HG02973 (cell line): ENCODE measurements around the gene SPAG16.

ENCODE experiments used
- ATAC-seq: cut with Tn5 transposase; IDR thresholded peaks from one replicate; pipeline ENCODE4 v1.9.1; 2021; ENCODE audit warnings: moderate library complexity; ENCODE audit not compliant: unreplicated experiment

Gene SPAG16

DNA sequence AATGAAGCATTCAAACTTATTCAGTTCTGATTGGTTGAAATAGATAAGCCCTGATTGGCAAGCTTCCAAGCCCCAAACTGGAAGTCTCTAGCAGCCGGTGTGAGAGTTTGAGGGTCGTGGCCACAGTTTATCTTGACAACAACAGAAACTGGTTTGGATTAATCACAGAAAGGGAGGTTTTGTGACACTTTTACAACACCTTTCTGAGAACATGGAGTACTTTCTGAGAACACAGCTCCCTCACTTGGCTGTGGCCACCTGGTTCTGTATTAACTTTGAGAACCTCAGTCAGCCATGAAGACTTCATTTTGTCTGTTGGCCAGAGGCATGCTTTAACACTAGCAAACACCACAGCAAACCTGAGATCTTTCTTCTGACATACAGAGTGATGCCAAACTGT is 845.9 kb downstream of the SPAG16 start:
- no peak for ATAC-seq

DNA sequence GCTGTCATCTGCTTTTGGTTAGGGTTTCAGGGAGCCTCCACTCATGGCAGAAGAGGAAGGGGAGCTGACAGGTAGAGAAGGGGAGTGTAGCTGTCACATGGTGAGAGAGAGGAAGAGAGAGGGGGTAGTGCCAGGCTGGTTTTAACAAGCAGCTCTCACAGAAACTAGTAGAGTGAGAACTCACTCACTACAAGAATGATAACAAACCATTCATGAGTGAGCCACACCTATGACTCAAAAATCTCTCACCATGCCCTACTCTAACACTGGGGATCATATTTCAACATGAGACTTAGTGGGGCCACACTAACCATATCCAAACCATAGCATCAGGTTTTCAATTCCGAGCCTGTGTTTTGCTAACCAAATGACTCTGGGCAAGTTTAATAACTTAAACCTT is 851.7 kb downstream of the SPAG16 start:
- no peak for ATAC-seq

DNA sequence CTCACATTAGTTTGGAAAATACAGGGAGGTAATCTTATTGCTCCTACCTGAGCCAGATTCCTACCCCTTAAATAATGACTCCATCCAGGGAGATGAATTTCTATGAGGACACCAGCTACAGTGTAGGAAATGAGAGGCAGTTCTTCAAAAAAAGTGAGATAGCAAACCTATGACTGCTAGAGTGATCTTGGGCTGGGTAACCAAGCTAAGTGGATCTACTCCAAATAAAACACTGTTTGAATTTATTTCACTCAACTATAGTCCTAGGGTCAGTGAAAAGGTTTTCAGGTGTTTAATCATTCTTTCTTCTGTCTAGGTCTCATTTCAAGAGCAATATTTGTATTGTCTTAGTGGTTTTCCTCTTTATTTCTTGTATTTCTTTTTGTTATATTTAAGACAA is 854.5 kb downstream of the SPAG16 start:
- no peak for ATAC-seq

DNA sequence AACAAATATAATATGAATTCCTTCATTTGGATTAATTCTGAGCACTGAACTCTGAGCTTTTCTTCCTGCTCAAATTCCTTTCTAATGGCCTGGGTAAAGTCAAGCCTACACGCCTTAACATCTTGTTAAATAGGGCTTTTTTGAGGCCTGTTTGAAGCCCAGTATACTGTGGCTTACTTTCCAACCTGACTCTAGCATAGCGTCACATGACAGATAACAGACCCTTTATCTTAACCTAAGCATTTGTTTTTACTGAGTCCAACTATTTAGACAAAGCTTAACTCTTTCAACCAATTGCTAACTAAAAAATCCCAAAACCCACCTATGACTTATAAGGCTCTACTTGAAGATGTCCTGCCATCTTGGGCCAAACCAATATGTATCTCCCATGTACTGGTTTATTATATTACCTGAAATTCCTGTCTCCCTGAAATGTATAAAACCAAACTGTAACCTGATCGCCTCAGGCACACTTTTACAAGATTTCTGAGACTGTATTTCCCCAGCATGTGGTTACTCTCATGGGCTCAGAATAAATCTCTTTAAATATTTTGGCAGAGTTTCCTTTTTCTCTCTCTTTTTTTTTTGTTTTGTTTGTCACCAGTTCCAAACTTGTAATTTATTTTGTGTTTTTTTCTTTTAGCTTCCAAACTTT is 855.5 kb downstream of the SPAG16 start:
- ATAC-seq, result no peak

DNA sequence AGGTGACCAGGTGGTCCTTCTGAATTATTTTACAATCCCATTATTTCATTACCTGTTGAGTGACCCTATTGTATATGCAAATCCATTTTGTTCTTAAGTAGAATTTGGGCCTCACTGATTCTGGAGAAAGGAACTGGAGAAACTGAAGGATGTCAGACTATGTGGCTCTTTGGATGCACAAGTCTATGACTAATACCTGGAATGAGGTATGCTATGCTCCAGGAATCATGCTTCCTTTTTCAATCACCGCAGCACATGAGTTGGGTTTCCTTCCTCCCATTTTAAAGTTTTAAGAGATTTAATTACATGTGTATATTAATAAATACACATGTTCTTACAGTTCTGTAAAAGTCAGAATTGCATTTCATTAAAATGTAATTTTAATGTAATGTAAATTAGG is 872.7 kb downstream of the SPAG16 start:
- ATAC-seq, result no peak

DNA sequence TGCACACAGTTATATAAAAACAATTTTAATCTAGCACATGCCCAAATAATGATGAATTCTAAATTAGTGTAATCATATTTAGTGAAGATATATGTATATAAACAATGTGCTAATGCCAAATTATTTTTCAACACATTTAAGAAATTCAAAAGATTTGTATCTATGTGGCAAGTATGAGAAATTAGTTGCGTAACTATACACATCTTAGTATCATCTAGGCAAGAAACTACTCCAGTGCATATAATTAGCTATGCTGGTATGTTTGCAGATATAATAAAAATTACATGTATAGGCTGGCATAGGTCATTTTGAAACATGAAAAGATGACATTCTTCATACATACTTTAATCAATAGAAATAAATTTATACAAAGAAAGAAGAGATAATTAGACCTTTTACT is 874.6 kb downstream of the SPAG16 start:
- ATAC-seq, result no peak

DNA sequence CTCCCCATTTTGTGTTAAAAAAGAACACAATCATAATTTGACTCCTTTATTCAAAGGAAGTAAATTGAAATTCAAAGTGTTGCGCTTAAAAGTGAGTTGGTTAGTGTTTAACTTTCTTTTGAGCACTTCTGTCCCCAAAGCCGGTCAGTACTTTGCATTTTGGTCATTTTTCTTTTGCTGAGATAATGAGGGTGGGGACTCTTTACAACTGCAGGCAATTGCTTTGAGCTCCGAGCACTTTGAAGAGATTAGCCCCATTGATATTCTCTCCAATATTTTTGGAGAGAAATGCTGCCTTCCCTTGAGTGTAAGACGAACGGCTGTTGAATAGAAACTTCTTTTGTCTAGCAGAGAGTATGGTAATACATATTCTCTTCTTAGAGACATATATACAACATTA is 885.0 kb downstream of the SPAG16 start:
- ATAC-seq, result no peak

DNA sequence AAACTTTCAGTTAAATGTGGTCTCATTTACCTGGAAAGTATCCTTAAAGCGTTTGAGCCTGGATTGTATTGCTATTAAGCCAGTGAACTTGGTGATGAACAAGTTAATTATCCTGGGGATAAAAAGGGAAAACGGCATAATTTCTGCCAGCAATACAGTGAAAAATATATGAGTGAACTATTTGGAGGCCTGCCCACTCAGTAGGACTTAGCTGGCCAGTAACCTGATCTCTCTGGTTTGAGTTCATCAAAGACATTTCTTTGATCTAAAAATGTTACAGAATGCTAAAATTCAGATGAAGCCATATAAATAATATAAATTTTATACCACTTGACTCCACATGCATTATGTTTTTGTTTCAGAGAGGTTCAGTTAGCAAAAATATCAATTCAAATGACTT is 885.5 kb downstream of the SPAG16 start:
- ATAC-seq, result no peak

DNA sequence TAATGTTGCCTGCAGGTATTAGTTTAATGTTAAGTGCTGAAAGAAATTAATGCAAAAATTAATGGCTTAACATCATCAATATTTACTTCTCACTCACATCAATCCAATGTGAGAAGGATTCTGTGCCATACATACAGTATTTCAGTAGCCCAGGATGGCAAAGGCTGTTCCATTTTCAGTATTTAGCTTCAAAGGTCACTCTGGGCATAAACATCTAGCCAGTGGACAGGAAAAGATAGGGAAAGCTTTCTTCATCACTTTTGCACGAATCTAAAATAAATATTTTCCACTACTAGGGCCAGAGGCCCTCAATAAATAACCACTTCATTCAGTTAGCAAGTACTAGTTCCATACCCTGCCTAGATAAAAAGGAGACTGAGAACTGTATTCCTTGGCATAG is 890.3 kb downstream of the SPAG16 start:
- ATAC-seq, result no peak

DNA sequence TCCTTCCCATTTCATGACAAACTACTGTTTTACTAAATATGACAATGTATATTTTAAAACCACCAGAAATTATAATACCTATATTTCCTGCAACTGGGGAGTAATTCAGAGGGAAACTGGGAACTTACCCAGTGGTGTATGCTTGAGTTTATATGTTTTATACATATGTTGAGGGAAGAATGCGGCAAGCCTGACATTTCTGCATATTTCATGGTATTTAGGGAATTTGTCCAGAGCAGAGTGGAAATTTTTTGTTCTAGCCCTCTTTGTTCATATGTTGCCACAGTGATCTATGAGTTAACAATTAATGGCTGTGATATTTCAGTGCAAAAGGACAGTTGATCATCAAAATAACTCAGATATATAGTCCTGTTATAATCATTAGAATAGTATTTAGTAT is 895.8 kb downstream of the SPAG16 start:
- no peak for ATAC-seq

DNA sequence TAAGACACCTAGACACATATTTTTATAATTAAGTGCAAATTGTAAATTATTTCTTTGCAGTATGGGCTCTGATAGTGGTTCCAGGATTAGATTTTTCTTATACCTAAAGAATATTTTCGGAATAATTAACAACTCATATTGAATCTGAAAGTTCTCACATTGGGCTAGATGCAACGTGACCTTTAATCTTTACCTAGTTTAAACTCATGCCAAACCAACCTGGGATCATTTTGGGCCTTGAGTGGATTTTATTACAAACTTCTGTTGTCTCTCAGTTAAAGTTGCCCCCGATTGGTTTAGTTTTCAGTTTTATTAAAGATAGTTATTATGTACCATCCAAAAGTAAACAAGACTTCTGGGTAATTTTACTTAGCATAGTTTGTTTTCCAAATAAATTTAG is 896.4 kb downstream of the SPAG16 start:
- no peak for ATAC-seq

DNA sequence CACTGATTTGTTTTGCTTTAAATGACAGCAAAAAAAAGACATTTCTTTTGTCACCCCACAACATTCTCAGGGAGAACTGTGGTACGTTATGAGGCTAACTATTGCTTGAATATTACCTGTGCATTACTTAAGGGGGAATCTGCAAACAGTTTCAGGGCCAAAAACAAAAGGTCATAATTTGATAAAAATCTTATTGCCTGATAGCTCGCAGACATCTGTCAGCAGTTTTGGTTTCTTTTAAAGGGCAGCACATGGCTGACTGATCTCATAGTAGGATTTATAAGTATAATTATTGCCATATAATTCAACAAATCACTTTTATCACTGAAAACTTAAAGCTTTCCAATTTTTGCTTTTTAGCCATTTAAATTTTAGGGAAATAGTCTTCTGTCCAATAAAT is 900.2 kb downstream of the SPAG16 start:
- ATAC-seq, result no peak

DNA sequence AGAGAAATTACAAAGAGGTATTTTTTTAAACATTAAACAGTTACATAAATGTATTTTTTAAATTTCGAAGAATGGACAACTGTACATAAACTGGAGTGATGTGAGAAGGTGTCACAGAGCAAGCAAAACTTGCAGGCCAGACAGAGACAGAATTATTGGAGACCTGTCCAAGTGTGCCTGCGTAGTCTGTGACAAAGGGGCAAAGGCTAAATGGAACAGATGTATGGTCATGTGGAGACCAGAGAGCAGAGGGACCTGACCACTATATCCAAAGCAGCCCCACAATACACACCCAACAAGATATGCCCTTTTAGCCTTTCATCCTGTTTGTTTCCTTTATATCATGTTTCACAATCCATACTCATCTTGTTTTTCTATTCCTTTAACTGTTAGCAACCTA is 901.3 kb downstream of the SPAG16 start:
- no peak for ATAC-seq

DNA sequence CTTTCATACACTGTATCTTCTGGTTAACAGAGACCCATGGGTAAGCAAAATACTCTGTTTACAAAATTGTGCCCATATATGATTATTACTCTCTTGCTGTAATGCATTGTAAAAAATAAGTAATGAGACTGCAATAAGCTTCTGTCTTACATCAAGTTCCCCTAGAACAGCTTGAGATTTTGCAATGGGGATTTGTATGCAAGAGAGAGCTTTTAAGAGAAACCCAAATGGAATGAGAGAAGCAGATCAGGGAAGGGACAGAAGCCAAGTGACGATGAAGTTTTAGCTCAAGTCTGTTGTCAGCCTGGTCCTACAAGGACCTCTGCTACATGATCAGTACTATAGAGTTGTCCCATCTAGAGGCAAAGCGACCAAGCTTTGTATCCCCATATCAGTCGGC is 908.4 kb downstream of the SPAG16 start:
- no peak for ATAC-seq

DNA sequence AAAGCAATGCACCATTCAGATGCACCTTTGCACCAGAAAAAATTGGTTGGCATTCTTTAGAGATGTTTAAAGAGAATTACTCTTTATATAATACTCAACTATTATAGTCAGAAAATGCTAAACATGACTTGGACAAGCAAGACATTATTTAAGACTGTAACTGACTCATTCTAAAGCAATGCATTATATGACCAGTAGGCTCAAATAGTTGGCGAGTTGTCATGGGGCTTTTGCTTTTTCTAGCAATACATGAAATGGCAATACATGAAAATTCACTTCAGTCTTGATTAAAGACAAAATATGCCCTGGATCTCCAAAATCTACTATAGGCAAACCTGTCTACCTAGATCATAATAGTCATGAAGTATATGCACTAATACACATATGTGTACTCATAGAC is 909.7 kb downstream of the SPAG16 start:
- no peak for ATAC-seq

DNA sequence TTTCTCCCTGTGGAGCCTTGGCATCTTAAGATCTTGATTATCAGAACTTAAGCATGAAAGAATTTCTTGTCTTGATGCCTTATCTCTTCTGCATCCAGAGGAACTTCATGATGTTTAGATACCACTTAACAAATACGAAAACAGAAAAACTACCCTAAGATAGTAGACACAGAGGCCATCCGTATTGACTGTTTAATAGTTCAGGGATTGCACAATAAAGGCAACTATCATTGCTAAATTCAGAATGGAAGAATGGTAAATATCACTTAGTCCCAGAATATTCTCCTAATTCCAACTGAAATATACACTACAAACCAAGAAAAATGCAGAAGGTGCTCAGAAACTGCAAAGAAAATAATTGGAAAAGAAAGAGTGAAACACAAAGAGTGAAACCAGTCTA is 912.0 kb downstream of the SPAG16 start:
- ATAC-seq, result no peak

DNA sequence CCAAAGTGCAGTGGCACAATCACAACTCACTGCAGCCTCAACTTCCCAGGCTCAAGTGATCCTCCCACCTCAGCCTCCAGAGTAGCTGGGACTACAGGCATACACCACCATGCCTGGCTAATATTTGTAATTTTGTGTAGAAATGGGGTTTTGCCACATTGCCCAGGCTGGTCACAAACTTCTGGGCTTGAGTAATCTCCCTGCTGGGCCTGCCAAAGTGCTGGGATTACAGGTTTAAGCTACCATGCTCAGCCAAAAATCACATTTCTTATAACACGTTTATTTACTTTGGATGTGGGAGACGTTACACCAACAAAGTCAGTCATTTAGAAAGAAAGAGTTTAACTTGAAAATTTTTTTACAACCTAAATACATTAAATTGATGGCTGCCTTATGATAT is 917.6 kb downstream of the SPAG16 start:
- ATAC-seq, result no peak

DNA sequence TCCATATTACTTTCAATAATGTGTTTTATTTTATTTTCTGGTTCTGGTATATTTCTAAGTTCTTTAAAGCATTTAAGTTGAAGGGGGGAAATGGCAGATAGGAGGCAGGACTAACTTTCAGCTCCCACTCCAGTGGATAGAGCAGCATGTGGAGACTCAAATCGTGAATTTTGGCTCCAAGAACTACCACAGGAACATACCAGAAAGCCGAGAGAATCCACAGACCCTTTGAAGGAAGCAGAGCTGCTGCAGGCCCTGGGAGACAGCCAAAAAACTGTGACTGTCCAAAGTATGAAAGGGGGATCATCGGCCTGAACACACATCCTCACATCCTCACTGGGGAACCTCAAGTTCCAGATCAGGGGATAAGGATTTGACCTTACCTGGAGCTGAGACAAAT is 919.0 kb downstream of the SPAG16 start:
- no peak for ATAC-seq

DNA sequence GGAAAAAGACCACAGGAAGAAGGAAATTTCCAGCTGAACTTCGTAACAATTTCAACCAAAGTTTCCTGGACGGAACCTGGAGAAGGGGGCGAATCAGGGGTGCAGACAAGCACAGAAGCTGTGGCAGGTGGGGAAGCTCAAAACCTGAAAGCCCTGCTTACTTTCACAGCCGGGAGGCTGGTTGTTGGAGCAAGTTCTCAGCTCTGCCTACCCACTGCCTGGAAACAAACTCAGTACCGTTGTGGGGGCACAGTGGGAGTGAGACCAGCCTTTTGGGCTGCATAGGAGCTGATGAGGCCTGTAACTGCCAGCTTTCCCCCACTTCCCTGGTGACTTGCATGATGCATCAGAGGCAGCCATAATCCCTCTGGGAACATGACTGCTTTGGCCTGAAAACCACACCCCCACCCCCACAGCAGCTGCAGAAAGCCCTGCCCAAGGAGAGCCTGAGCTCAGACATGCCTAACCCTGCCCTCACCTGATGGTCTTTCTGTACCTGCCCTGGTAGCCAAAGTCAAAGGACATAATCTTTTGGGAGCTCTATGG is 919.6 kb downstream of the SPAG16 start:
- ATAC-seq, result no peak

DNA sequence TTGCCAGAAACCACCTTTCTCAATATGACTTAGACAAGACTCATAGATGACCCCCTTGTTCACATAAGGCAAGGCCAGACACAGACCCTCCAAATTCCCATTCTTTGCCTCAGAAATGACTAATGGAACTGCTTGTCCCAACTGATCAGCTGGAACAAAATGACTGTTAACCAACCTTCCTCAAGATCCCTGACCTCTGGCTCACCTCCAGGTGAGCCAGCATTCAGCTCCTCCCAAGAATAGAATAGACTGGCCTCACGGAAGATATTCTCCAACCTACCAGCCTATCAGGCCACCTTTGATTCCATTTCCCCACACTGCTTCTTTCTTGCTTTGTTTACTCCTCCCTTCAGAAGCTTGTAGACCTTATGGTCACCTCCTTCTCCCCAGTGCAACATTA is 930.8 kb downstream of the SPAG16 start:
- ATAC-seq, result no peak

DNA sequence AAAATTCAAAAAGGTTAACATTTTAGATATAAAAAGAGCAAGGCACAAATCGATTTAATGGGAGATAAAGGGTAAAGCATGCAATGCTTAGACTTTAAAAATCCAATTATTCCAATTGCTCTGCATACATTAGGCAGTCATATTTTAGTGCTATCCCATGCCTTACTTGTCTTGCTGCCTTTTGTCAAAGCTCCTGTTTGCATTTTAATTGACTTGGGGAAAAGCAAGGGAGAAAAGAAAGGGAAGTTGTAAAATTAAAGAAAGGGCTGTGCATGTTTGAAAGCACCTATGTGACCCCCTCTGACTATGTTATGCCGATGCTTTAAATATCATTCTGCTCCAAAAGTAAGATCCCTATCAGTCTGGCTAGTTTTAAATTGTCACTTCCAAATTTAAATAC is 932.9 kb downstream of the SPAG16 start:
- ATAC-seq, result no peak

DNA sequence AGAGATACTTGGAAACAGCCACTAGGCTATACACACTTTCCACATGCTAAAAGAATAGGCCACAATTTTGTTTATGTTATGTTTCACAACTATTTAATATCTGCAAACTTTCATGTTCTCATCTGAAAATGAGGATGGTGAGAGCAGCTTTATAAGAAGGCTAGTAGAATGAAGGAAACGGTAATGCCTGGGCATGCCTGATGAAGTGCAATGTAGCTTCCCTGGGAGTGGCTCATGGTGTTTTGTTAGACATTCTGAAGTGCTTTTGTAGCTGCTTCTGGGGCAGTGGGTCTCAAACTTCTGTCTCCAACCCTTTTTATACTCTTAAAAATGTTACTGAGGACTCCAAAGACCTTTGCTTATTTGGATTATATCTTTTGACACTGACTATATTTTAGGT is 933.3 kb downstream of the SPAG16 start:
- no peak for ATAC-seq

DNA sequence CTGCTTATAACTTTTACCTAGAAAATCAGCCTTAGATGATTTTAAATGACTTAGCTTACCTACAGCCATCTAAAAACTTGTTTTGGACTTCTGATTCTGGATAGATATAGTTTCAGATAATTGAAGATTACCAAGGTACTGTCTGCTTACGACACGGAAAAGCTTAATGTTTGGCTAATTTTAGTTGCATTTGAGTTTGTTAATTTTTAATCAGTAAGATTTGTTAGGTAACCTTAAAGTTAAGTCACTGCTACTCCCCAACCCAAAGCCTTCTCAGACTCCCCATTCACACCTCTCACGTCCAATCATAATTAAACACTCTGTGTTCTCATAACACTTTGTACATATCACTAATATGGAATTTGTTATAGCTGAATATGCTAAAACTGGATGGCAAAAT is 936.0 kb downstream of the SPAG16 start:
- ATAC-seq, result no peak
